Activated T-cell treated with anti-CD3 and anti-CD28 coated beads for 1 hour (primary cell): ENCODE measurements around the gene TPCN1.
A peak's percentile ranks its signal among the peaks of the same experiment; 100 is the strongest.
"Not testable (repeated sequence)": the region's sequence is repeated elsewhere in the genome, so short reads cannot be mapped to it uniquely, and the experiment has no call there.

Experiments used
- DNase-seq: peaks from one replicate; pipeline ENCODE4 v3.0.0-alpha.2; 2020; ENCODE audit warnings: low read depth

The TPCN1 gene

GRCh38 chr12:113196990-113197389 is 24.3 kb upstream of the TPCN1 start:
- DNase-seq: peak; percentile 27

- DNase-seq: no peak
Observed at GRCh38 chr12:113197518-113198077, 23.7 kb upstream of the TPCN1 start.

- DNase-seq: no peak
Observed at GRCh38 chr12:113198296-113198695, 23.0 kb upstream of the TPCN1 start.

GRCh38 chr12:113200021-113200797 is 21.1 kb upstream of the TPCN1 start:
- DNase-seq: no peak

GRCh38 chr12:113201187-113202177 is 19.8 kb upstream of the TPCN1 start:
- DNase-seq: no peak

GRCh38 chr12:113202300-113203075 is 18.8 kb upstream of the TPCN1 start:
- no peak for DNase-seq

- no peak for DNase-seq
Observed at GRCh38 chr12:113203852-113204760, 17.2 kb upstream of the TPCN1 start.

GRCh38 chr12:113204804-113205203 is 16.5 kb upstream of the TPCN1 start:
- DNase-seq: no peak

GRCh38 chr12:113206802-113207201 is 14.5 kb upstream of the TPCN1 start:
- DNase-seq: not testable (repeated sequence)

- DNase-seq: no peak
Observed at GRCh38 chr12:113207613-113208040, 13.6 kb upstream of the TPCN1 start.

GRCh38 chr12:113208041-113208934 is 13.0 kb upstream of the TPCN1 start:
- peak; percentile 11 for DNase-seq

GRCh38 chr12:113211160-113211559 is 10.1 kb upstream of the TPCN1 start:
- no peak for DNase-seq

GRCh38 chr12:113214895-113215400 is 6.3 kb upstream of the TPCN1 start:
- no peak for DNase-seq

- no peak for DNase-seq
Observed at GRCh38 chr12:113216027-113216426, 5.2 kb upstream of the TPCN1 start.

GRCh38 chr12:113220593-113221180 is 577 bp upstream of the TPCN1 start:
- no peak for DNase-seq

GRCh38 chr12:113221997-113222729 is 899 bp downstream of the TPCN1 start:
- no peak for DNase-seq

- DNase-seq: no peak
Observed at GRCh38 chr12:113222730-113223531, 1.7 kb downstream of the TPCN1 start.
